Tibial artery (tissue), 4 donors: Measurements from ENCODE around the gene NELL2.

Experiments used
- DNase-seq, 2 donors: peaks; one replicate each; pipeline ENCODE4 v3.0.0-alpha.2; 2019
- H3K27ac ChIP-seq, 2 donors: fragments of 200-600 bp; sonication (generic) in 1 of 2; 1 replicate in 1 of 2; 2 replicates in 1 of 2; pipeline ENCODE4 v1.5.1; 2018 to 2019; ENCODE audit warnings: mild to moderate bottlenecking in 1 of 2
- H3K27me3 ChIP-seq, 2 donors: fragments of 200-600 bp; sonication (generic) in 1 of 2; one replicate each; pipeline versions ENCODE4 v1.5.1 to v1.6.0; 2016 to 2019
- H3K36me3 ChIP-seq, 3 donors: fragments of 200-600 bp; sonication (generic) in 2 of 3; one replicate each; pipeline ENCODE4 v1.5.1; 2016 to 2019; ENCODE audit warnings: mild to moderate bottlenecking in 2 of 3
- H3K4me1 ChIP-seq, 4 donors: fragments of 200-600 bp; sonication (generic) in 2 of 4; 1 replicate in 3 of 4; 2 replicates in 1 of 4; pipeline ENCODE4 v1.5.1; 2016 to 2019
- H3K4me3 ChIP-seq, 2 donors: fragments of 200-600 bp; sonication (generic) in 1 of 2; 1 replicate in 1 of 2; 2 replicates in 1 of 2; pipeline ENCODE4 v1.5.1; 2018 to 2019; ENCODE audit warnings: mild to moderate bottlenecking in 2 of 2
- H3K9me3 ChIP-seq, 3 donors: fragments of 200-600 bp; sonication (generic) in 1 of 3; one replicate each; pipeline ENCODE4 v1.5.1; 2016 to 2019
- CTCF ChIP-seq, 2 experiments: fragments of 200-600 bp in 1 of 2; fragments of 450-650 bp in 1 of 2; IDR thresholded peaks; one replicate each; pipeline ENCODE4 v1.5.1; 2017 to 2019; ENCODE audit warnings: antibody characterized with exemption in 2 of 2, mild to moderate bottlenecking in 1 of 2, moderate library complexity in 1 of 2
- intact Hi-C: fragments of 100-400 bp; cut with DNase I; formaldehyde crosslinking; loops from one replicate; pipeline ENCODE4 v1.15.0; 2023; ENCODE audit warnings: low total_unique reads

The NELL2 gene

GRCh38 chr12:44777044-44777443 lies 99.1 kb downstream of the NELL2 start:
- H3K27ac ChIP-seq, result no peak overlapping the region
- TF ChIP-seq CTCF (IDR thresholded peaks at IDR 0.05), result no peak
- H3K4me3 ChIP-seq, result no peak overlapping the region
- H3K27me3 ChIP-seq, result no peaks in the 10 kb centered on the region
- no peaks in the 10 kb centered on the region for H3K4me1 ChIP-seq
- no peak for DNase-seq
- intact Hi-C loops, result no loop called here
- H3K36me3 ChIP-seq, result no peaks in the 10 kb centered on the region
- no peaks in the 10 kb centered on the region for H3K9me3 ChIP-seq

GRCh38 chr12:44775901-44776300 lies 100.2 kb downstream of the NELL2 start:
- Histone ChIP-seq H3K9me3 (no peaks in the 10 kb centered on the region), H3K4me3 (no peak overlapping the region), H3K36me3 (no peaks in the 10 kb centered on the region), H3K4me1 (no peaks in the 10 kb centered on the region), H3K27me3 (no peaks in the 10 kb centered on the region), H3K27ac (no peak overlapping the region)
- TF ChIP-seq CTCF (IDR thresholded peaks at IDR 0.05), result no peak
- no peak for DNase-seq
- intact Hi-C loops, result no loop called here

- intact Hi-C loops, result no loop called here
Observed at GRCh38 chr12:44774815-44775411, 101.2 kb downstream of the NELL2 start.

GRCh38 chr12:44771485-44772021 lies 104.6 kb downstream of the NELL2 start:
- intact Hi-C loops, result no loop called here
- Histone ChIP-seq H3K27ac (no peak overlapping the region), H3K4me1 (no peaks in the 10 kb centered on the region), H3K36me3 (no peaks in the 10 kb centered on the region), H3K27me3 (no peaks in the 10 kb centered on the region), H3K4me3 (no peak overlapping the region), H3K9me3 (no peaks in the 10 kb centered on the region)
- no peak for TF ChIP-seq CTCF (IDR thresholded peaks at IDR 0.05)
- DNase-seq, result no peak

More at GRCh38 chr12:44774815-44775411, 101.2 kb downstream of the NELL2 start:
- H3K27ac ChIP-seq, result no peak overlapping the region
- H3K27me3 ChIP-seq, result no peaks in the 10 kb centered on the region
- no peaks in the 10 kb centered on the region for H3K4me1 ChIP-seq
- no peak for DNase-seq
- H3K36me3 ChIP-seq, result no peaks in the 10 kb centered on the region
- H3K9me3 ChIP-seq, result no peaks in the 10 kb centered on the region
- TF ChIP-seq CTCF (IDR thresholded peaks at IDR 0.05), result peak in 1 of 2 experiments; percentile 22
- no peak overlapping the region for H3K4me3 ChIP-seq

- H3K27ac ChIP-seq, result no peak overlapping the region
- intact Hi-C loops, result no loop called here
- TF ChIP-seq CTCF (IDR thresholded peaks at IDR 0.05), result no peak
Observed at GRCh38 chr12:44765796-44766195, 110.3 kb downstream of the NELL2 start.

More at GRCh38 chr12:44765796-44766195, 110.3 kb downstream of the NELL2 start:
- H3K4me3 ChIP-seq, result no peak overlapping the region
- no peaks in the 10 kb centered on the region for H3K9me3 ChIP-seq
- H3K4me1 ChIP-seq, result no peaks in the 10 kb centered on the region
- H3K27me3 ChIP-seq, result no peaks in the 10 kb centered on the region
- DNase-seq, result no peak
- H3K36me3 ChIP-seq, result no peaks in the 10 kb centered on the region
